C1 segment of cervical spinal cord (tissue), 14 donors: ENCODE measurements around the gene PTPN3.

ENCODE experiments used
- DNase-seq, 14 donors: peaks; one replicate each; lab custom pipeline; 2025; lab: John Stamatoyannopoulos, UW

Gene PTPN3

GRCh38 chr9:109424618-109425017, 73.5 kb downstream of the PTPN3 start:
- no peak for DNase-seq

GRCh38 chr9:109423877-109424276, 74.2 kb downstream of the PTPN3 start:
- DNase-seq: no peak

- no peak for DNase-seq
Measured at GRCh38 chr9:109422641-109423040, 75.5 kb downstream of the PTPN3 start.

GRCh38 chr9:109421026-109421970, 76.8 kb downstream of the PTPN3 start:
- DNase-seq: peak in 1 of 14 donors; percentile 44

- no peak for DNase-seq
Measured at GRCh38 chr9:109419531-109419930, 78.6 kb downstream of the PTPN3 start.

- DNase-seq: no peak
Measured at GRCh38 chr9:109418827-109419226, 79.3 kb downstream of the PTPN3 start.

- no peak for DNase-seq
Measured at GRCh38 chr9:109417585-109418544, 80.2 kb downstream of the PTPN3 start.

- DNase-seq: no peak
Measured at GRCh38 chr9:109417054-109417453, 81.1 kb downstream of the PTPN3 start.

- no peak for DNase-seq
Measured at GRCh38 chr9:109416135-109416706, 81.9 kb downstream of the PTPN3 start.

- no peak for DNase-seq
Measured at GRCh38 chr9:109414125-109414785, 83.9 kb downstream of the PTPN3 start.

GRCh38 chr9:109411798-109412352, 86.2 kb downstream of the PTPN3 start:
- peak in 2 of 14 donors; percentile 4 to 7 for DNase-seq

- DNase-seq: no peak
Measured at GRCh38 chr9:109411069-109411761, 86.9 kb downstream of the PTPN3 start.

- DNase-seq: no peak
Measured at GRCh38 chr9:109409773-109410397, 88.2 kb downstream of the PTPN3 start.

- DNase-seq: no peak
Measured at GRCh38 chr9:109408759-109409462, 89.2 kb downstream of the PTPN3 start.

- no peak for DNase-seq
Measured at GRCh38 chr9:109403766-109404320, 94.3 kb downstream of the PTPN3 start.

GRCh38 chr9:109403116-109403515, 95.0 kb downstream of the PTPN3 start:
- no peak for DNase-seq

GRCh38 chr9:109401990-109402318, 96.2 kb downstream of the PTPN3 start:
- no peak for DNase-seq

GRCh38 chr9:109401169-109401989, 96.7 kb downstream of the PTPN3 start:
- peak in 2 of 14 donors; percentile 4 to 6 for DNase-seq
